CD4-positive, CD25-positive, alpha-beta regulatory T cell (primary cell): ENCODE results near the gene C16orf92. TPM values are rescaled to one million over a fixed set of nuclear protein-coding genes. Genes with fewer than 3 reads are reported as not detected.

ENCODE experiments used
- ATAC-seq, 2 donors: fragments of 150-1000 bp; cut with Tn5 transposase; one replicate each; pipeline ENCODE4 v1.10.0; 2021; ENCODE audit warnings: low read depth in 2 of 2, moderate number of reproducible peaks in 2 of 2, moderate library complexity in 1 of 2
- DNase-seq, 3 donors: peaks; one replicate each; pipeline versions ENCODE4 v3.0.0 to v3.0.0-alpha.2; 2012 to 2022; ENCODE audit warnings: mixed read lengths in 1 of 3
- H3K27ac ChIP-seq: one replicate; pipeline ENCODE4 v1.7.0; 2013; ENCODE audit warnings: mild to moderate bottlenecking, low read length; ENCODE audit not compliant: insufficient read depth, poor library complexity, severe bottlenecking
- H3K27me3 ChIP-seq: one replicate; pipeline ENCODE4 v1.7.0; 2013; ENCODE audit warnings: low read length; ENCODE audit not compliant: control insufficient read depth, insufficient read depth
- H3K36me3 ChIP-seq: one replicate; pipeline ENCODE4 v1.7.0; 2013; ENCODE audit warnings: mild to moderate bottlenecking, low read length, moderate library complexity; ENCODE audit not compliant: control insufficient read depth, insufficient read depth
- H3K4me1 ChIP-seq: 2 replicates; pipeline ENCODE4 v1.7.0; 2013; ENCODE audit warnings: mild to moderate bottlenecking, low read length; ENCODE audit not compliant: insufficient read depth, control insufficient read depth, poor library complexity, severe bottlenecking
- H3K4me3 ChIP-seq: one replicate; pipeline ENCODE4 v1.7.0; 2013; ENCODE audit warnings: low read depth, mild to moderate bottlenecking, low read length, moderate library complexity
- H3K9me3 ChIP-seq, 2 experiments: 1 replicate in 1 of 2; 2 replicates in 1 of 2; pipeline ENCODE4 v1.7.0; 2013; ENCODE audit warnings: low read length in 2 of 2, mild to moderate bottlenecking in 1 of 2, moderate library complexity in 1 of 2; ENCODE audit not compliant: control insufficient read depth in 2 of 2
- H3K27ac Mint-ChIP-seq, 3 donors: one replicate each; pipeline ENCODE4 v1.8.0; 2020 to 2022; ENCODE audit warnings: mild to moderate bottlenecking in 3 of 3, mixed read lengths in 3 of 3, moderate library complexity in 2 of 3
- H3K27me3 Mint-ChIP-seq: one replicate; pipeline ENCODE4 v1.8.0; 2022; ENCODE audit warnings: mild to moderate bottlenecking, mixed read lengths
- H3K36me3 Mint-ChIP-seq: one replicate; pipeline ENCODE4 v1.8.0; 2020; ENCODE audit warnings: mixed read lengths
- H3K4me1 Mint-ChIP-seq, 4 donors: one replicate each; pipeline ENCODE4 v1.8.0; 2020 to 2022; ENCODE audit warnings: mixed read lengths in 4 of 4, mild to moderate bottlenecking in 1 of 4
- H3K4me3 Mint-ChIP-seq, 4 donors: one replicate each; pipeline ENCODE4 v1.8.0; 2020 to 2022; ENCODE audit warnings: mild to moderate bottlenecking in 4 of 4, mixed read lengths in 4 of 4, moderate library complexity in 3 of 4
- H3K9me3 Mint-ChIP-seq, 7 donors: one replicate each; pipeline ENCODE4 v1.8.0; 2020 to 2022; ENCODE audit warnings: mixed read lengths in 7 of 7, mild to moderate bottlenecking in 3 of 7, moderate library complexity in 2 of 7
- polyA plus RNA-seq, 4 donors: library from polyadenylated mRNA; unstranded; fragments of 300-500 nt; fragmentation: Illumina TruSeq; gene quantifications; one replicate each; pipeline ENCODE4 v1.2.3, GENCODE V29; 2021
- total RNA-seq: library from RNA; stranded (reverse); gene quantifications from one replicate; pipeline ENCODE4 v1.2.3, GENCODE V29; 2022

Gene C16orf92
- total and polyA plus RNA-seq, 5 donors from 2014 or later: not detected

GRCh38 chr16:29986231-29986630 is 36.8 kb upstream of the C16orf92 start:
- Mint-ChIP-seq H3K4me1 (no peaks in the 10 kb centered on the region), H3K27ac (no peak overlapping the region)

GRCh38 chr16:29986931-29987330 is 36.1 kb upstream of the C16orf92 start:
- no peak overlapping the region for H3K27ac Mint-ChIP-seq
- Histone ChIP-seq H3K9me3 (no peaks in the 10 kb centered on the region), H3K36me3 (peaks cover 66% of the 10 kb centered on the region), H3K4me1 (no peaks in the 10 kb centered on the region), H3K27me3 (no peaks in the 10 kb centered on the region), H3K4me3 (no peak overlapping the region), H3K27ac (no peak overlapping the region)
- H3K4me1 Mint-ChIP-seq: no peaks in the 10 kb centered on the region
- no peaks in the 10 kb centered on the region for H3K9me3 Mint-ChIP-seq
- H3K36me3 Mint-ChIP-seq: peaks cover 33% of the 10 kb centered on the region
- DNase-seq (no peak), ATAC-seq (no peak)
- no peaks in the 10 kb centered on the region for H3K27me3 Mint-ChIP-seq
- no peak overlapping the region for H3K4me3 Mint-ChIP-seq

More at GRCh38 chr16:29986231-29986630, 36.8 kb upstream of the C16orf92 start:
- Mint-ChIP-seq H3K4me3 (peak overlapping the region in 1 of 4 donors; percentile 60), H3K36me3 (peaks cover 33% of the 10 kb centered on the region), H3K27me3 (no peaks in the 10 kb centered on the region), H3K9me3 (no peaks in the 10 kb centered on the region)
- no peak for DNase-seq
- Histone ChIP-seq H3K27me3 (no peaks in the 10 kb centered on the region), H3K4me3 (no peak overlapping the region), H3K4me1 (no peaks in the 10 kb centered on the region), H3K9me3 (no peaks in the 10 kb centered on the region), H3K27ac (no peak overlapping the region), H3K36me3 (peaks cover 73% of the 10 kb centered on the region)
- no peak for ATAC-seq

GRCh38 chr16:29987371-29988085 is 35.5 kb upstream of the C16orf92 start:
- H3K27me3 Mint-ChIP-seq: no peaks in the 10 kb centered on the region
- no peaks in the 10 kb centered on the region for H3K4me1 Mint-ChIP-seq
- H3K27ac Mint-ChIP-seq: no peak overlapping the region
- no peaks in the 10 kb centered on the region for H3K9me3 Mint-ChIP-seq
- no peak for DNase-seq
- no peak overlapping the region for H3K4me3 Mint-ChIP-seq
- H3K9me3 ChIP-seq: no peaks in the 10 kb centered on the region
- no peak overlapping the region for H3K4me3 ChIP-seq
- no peaks in the 10 kb centered on the region for H3K4me1 ChIP-seq
- peaks cover 33% of the 10 kb centered on the region for H3K36me3 Mint-ChIP-seq
- no peak for ATAC-seq
- H3K36me3 ChIP-seq: peaks cover 65% of the 10 kb centered on the region
- no peak overlapping the region for H3K27ac ChIP-seq
- H3K27me3 ChIP-seq: no peaks in the 10 kb centered on the region

- H3K27me3 Mint-ChIP-seq: no peaks in the 10 kb centered on the region
- Histone ChIP-seq H3K4me1 (no peaks in the 10 kb centered on the region), H3K4me3 (no peak overlapping the region), H3K36me3 (peaks cover 63% of the 10 kb centered on the region), H3K9me3 (no peaks in the 10 kb centered on the region), H3K27me3 (no peaks in the 10 kb centered on the region), H3K27ac (no peak overlapping the region)
- peak overlapping the region in 1 of 3 donors; percentile 94 for H3K27ac Mint-ChIP-seq
- H3K9me3 Mint-ChIP-seq: no peaks in the 10 kb centered on the region
- H3K4me1 Mint-ChIP-seq: peaks cover 0 to 2% (median 0%) of the 10 kb centered on the region in 4 donors
- H3K4me3 Mint-ChIP-seq: no peak overlapping the region
- ATAC-seq: no peak
- DNase-seq: no peak
- peaks cover 32% of the 10 kb centered on the region for H3K36me3 Mint-ChIP-seq
Measured at GRCh38 chr16:29988346-29989075, 34.5 kb upstream of the C16orf92 start.

GRCh38 chr16:29989111-29989858 is 33.7 kb upstream of the C16orf92 start:
- no peak for DNase-seq
- Mint-ChIP-seq H3K9me3 (no peaks in the 10 kb centered on the region), H3K36me3 (peaks cover 27% of the 10 kb centered on the region), H3K4me3 (peak overlapping the region in 2 of 4 donors; percentile 40 to 54), H3K27me3 (no peaks in the 10 kb centered on the region), H3K4me1 (peaks cover 0 to 8% (median 2%) of the 10 kb centered on the region in 4 donors), H3K27ac (peak overlapping the region in 2 of 3 donors; percentile 74 to 87)
- H3K9me3 ChIP-seq: no peaks in the 10 kb centered on the region
- H3K4me1 ChIP-seq: peaks cover 4% of the 10 kb centered on the region
- H3K27me3 ChIP-seq: no peaks in the 10 kb centered on the region
- H3K36me3 ChIP-seq: peaks cover 56% of the 10 kb centered on the region
- no peak overlapping the region for H3K4me3 ChIP-seq
- ATAC-seq: no peak
- H3K27ac ChIP-seq: no peak overlapping the region

GRCh38 chr16:29990034-29990433 is 33.0 kb upstream of the C16orf92 start:
- Histone ChIP-seq H3K4me1 (peaks cover 12% of the 10 kb centered on the region), H3K27me3 (no peaks in the 10 kb centered on the region), H3K4me3 (no peak overlapping the region), H3K9me3 (no peaks in the 10 kb centered on the region), H3K36me3 (peaks cover 48% of the 10 kb centered on the region), H3K27ac (no peak overlapping the region)
- no peaks in the 10 kb centered on the region for H3K9me3 Mint-ChIP-seq
- DNase-seq (no peak), ATAC-seq (no peak)
- no peaks in the 10 kb centered on the region for H3K27me3 Mint-ChIP-seq
- H3K4me1 Mint-ChIP-seq: peaks cover 0 to 15% (median 3%) of the 10 kb centered on the region in 4 donors
- peaks cover 24% of the 10 kb centered on the region for H3K36me3 Mint-ChIP-seq
- no peak overlapping the region for H3K4me3 Mint-ChIP-seq
- H3K27ac Mint-ChIP-seq: no peak overlapping the region

- Mint-ChIP-seq H3K4me1 (peaks cover 0 to 24% (median 8%) of the 10 kb centered on the region in 4 donors), H3K9me3 (no peaks in the 10 kb centered on the region), H3K27ac (no peak overlapping the region), H3K27me3 (peaks cover 4% of the 10 kb centered on the region), H3K36me3 (peaks cover 24% of the 10 kb centered on the region), H3K4me3 (no peak overlapping the region)
- no peaks in the 10 kb centered on the region for H3K27me3 ChIP-seq
- no peak for DNase-seq
- H3K4me1 ChIP-seq: peaks cover 13% of the 10 kb centered on the region
- peaks cover 38% of the 10 kb centered on the region for H3K36me3 ChIP-seq
- no peaks in the 10 kb centered on the region for H3K9me3 ChIP-seq
- H3K27ac ChIP-seq: no peak overlapping the region
- no peak overlapping the region for H3K4me3 ChIP-seq
- ATAC-seq: no peak
Measured at GRCh38 chr16:29990883-29991570, 32.0 kb upstream of the C16orf92 start.
